Ovary (tissue), 9 donors: ENCODE data around the gene RASA3. TPM values are rescaled to one million over a fixed set of nuclear protein-coding genes. Genes with fewer than 3 reads are reported as not detected.
A peak's percentile ranks its signal among the peaks of the same experiment; 100 is the strongest.

Source experiments
- DNase-seq, 5 donors: peaks; one replicate each; pipeline ENCODE4 v3.0.0-alpha.2; 2019 to 2020
- H3K27ac ChIP-seq, 2 donors: fragments of 200-600 bp; one replicate each; pipeline versions ENCODE4 v1.5.1 to v1.8.0; 2019 to 2022
- H3K27me3 ChIP-seq: fragments of 200-600 bp; one replicate; pipeline ENCODE4 v1.8.0; 2022
- H3K36me3 ChIP-seq: fragments of 200-600 bp; sonication (generic); one replicate; pipeline ENCODE4 v1.5.1; 2019
- H3K4me1 ChIP-seq: one replicate; pipeline ENCODE4 v1.8.1; 2013; ENCODE audit warnings: mild to moderate bottlenecking, moderate library complexity; ENCODE audit not compliant: insufficient read depth
- H3K4me3 ChIP-seq: fragments of 200-600 bp; sonication (generic); one replicate; pipeline ENCODE4 v1.5.1; 2017
- H3K9me3 ChIP-seq, 2 donors: fragments of 200-600 bp in 1 of 2; sonication (generic) in 1 of 2; one replicate each; pipeline versions ENCODE4 v1.5.1 to v1.8.1; 2013 to 2019; ENCODE audit warnings: mild to moderate bottlenecking in 1 of 2, moderate library complexity in 1 of 2
- CTCF ChIP-seq, 3 donors: fragments of 450-650 bp in 2 of 3; fragments of 200-600 bp in 1 of 3; IDR thresholded peaks; one replicate each; pipeline versions ENCODE4 v1.5.1 to v1.8.0; 2016 to 2022; ENCODE audit warnings: antibody characterized with exemption in 3 of 3, mild to moderate bottlenecking in 1 of 3
- EP300 ChIP-seq: sonication (generic); formaldehyde crosslinking; IDR thresholded peaks from one replicate; pipeline ENCODE4 v1.6.1; 2017; ENCODE audit warnings: antibody characterized with exemption
- POLR2A ChIP-seq: fragments of 450-650 bp; IDR thresholded peaks from one replicate; pipeline ENCODE4 v1.6.1; 2017; ENCODE audit warnings: antibody characterized with exemption, mild to moderate bottlenecking, moderate library complexity
- WGBS, 3 donors: extraction: QIAGEN DNeasy Blood & Tissue Kit in 1 of 3; methylation state at CpG; one replicate each; pipeline versions ENCODE4 v1.1.5 to v1.1.7; 2013 to 2017; 5-methylcytosine and 5-hydroxymethylcytosine counted together
- intact Hi-C, 4 donors: fragments of 100-400 bp; cut with DNase I; formaldehyde crosslinking; loops; one replicate each; pipeline versions ENCODE4 v1.11.0 to v1.15.1; 2022 to 2023
- polyA plus RNA-seq, 2 donors: library from polyadenylated mRNA; stranded (reverse); fragments of 200-250 nt in 1 of 2; fragments of 350-450 nt in 1 of 2; fragmentation: Illumina TruSeq in 1 of 2; extraction: RNeasy Lipid Tissue Mini Kit (QIAGEN cat#74804) in 1 of 2; gene quantifications; one replicate each; pipeline ENCODE4 v1.2.3, GENCODE V29; 2013 to 2014
- total RNA-seq, 7 donors: library from RNA; depleted of rRNA in 2 of 7; stranded (reverse); fragments of >200 nt in 2 of 7; fragmentation: NEBNext Ultra II Directional in 3 of 7; extraction: Animal tissue kit (Norgen Biotek cat#: 25700) in 3 of 7; gene quantifications; one replicate each; pipeline versions ENCODE4 v1.1.0 to v1.2.4, GENCODE V29; 2016 to 2023
- donor health status: DM: no; HTN: no; CAD: no; lungs with moderate emphysema.
- donor health status: DM: no; HTN: no; CAD: no.
- donor health status: Bipolar disorder and iron deficiency.
- donor health status: DM: yes; HTN: yes; CAD: no.
- donor health status: DM: no; HTN: no; CAD: no.
- donor health status: DM: yes; HTN: yes; CAD: no.

Gene RASA3
- total and polyA plus RNA-seq, 9 donors, result 5.4 to 16.9 (median 9.4) TPM

- Histone ChIP-seq H3K36me3 (no peaks in the 10 kb centered on the region), H3K9me3 (no peaks in the 10 kb centered on the region), H3K27me3 (no peaks in the 10 kb centered on the region), H3K4me1 (no peaks in the 10 kb centered on the region), H3K27ac (no peak overlapping the region), H3K4me3 (no peak overlapping the region)
- intact Hi-C loops, result no loop called here
- 68 to 83% (median 82%) methylated on average over 6 of the region's 6 CpGs for WGBS, 3 donors
- TF ChIP-seq POLR2A, result no peak
- TF ChIP-seq CTCF (IDR thresholded peaks at IDR 0.05), result no peak
- TF ChIP-seq EP300, result no peak
- DNase-seq, result no peak
Observed at GRCh38 chr13:113960276-113960948, 172.0 kb downstream of the RASA3 start.

GRCh38 chr13:113959198-113959597, 173.2 kb downstream of the RASA3 start:
- TF ChIP-seq POLR2A (no peak), EP300 (no peak), CTCF (IDR thresholded peaks at IDR 0.05) (no peak)

GRCh38 chr13:113958373-113958772, 174.1 kb downstream of the RASA3 start:
- intact Hi-C loops, result no loop called here
- DNase-seq, result no peak

More at GRCh38 chr13:113959198-113959597, 173.2 kb downstream of the RASA3 start:
- no peaks in the 10 kb centered on the region for H3K9me3 ChIP-seq
- DNase-seq, result no peak
- H3K27ac ChIP-seq, result no peak overlapping the region
- no peaks in the 10 kb centered on the region for H3K4me1 ChIP-seq
- H3K27me3 ChIP-seq, result no peaks in the 10 kb centered on the region
- no peak overlapping the region for H3K4me3 ChIP-seq
- WGBS, 3 donors, result 71 to 83% (median 74%) methylated on average over 1 of the region's 1 CpG
- intact Hi-C loops, result no loop called here
- H3K36me3 ChIP-seq, result no peaks in the 10 kb centered on the region

GRCh38 chr13:113956571-113956970, 175.9 kb downstream of the RASA3 start:
- WGBS, 3 donors, result 88 to 92% (median 90%) methylated on average over 13 to 14 of the region's 14 CpGs
- TF ChIP-seq POLR2A (no peak), EP300 (no peak), CTCF (IDR thresholded peaks at IDR 0.05) (no peak)
- no peaks in the 10 kb centered on the region for H3K27me3 ChIP-seq
- H3K4me3 ChIP-seq, result no peak overlapping the region
- no peaks in the 10 kb centered on the region for H3K4me1 ChIP-seq
- intact Hi-C loops, result no loop called here
- DNase-seq, result peak in 1 of 5 donors; percentile 11
- H3K9me3 ChIP-seq, result no peaks in the 10 kb centered on the region
- no peak overlapping the region for H3K27ac ChIP-seq
- H3K36me3 ChIP-seq, result no peaks in the 10 kb centered on the region

More at GRCh38 chr13:113958373-113958772, 174.1 kb downstream of the RASA3 start:
- no peaks in the 10 kb centered on the region for H3K9me3 ChIP-seq
- H3K4me3 ChIP-seq, result no peak overlapping the region
- 91 to 93% (median 92%) methylated on average over 22 of the region's 22 CpGs for whole genome bisulfite sequencing, 3 donors
- TF ChIP-seq POLR2A (no peak), CTCF (IDR thresholded peaks at IDR 0.05) (no peak), EP300 (no peak)
- H3K27ac ChIP-seq, result no peak overlapping the region
- no peaks in the 10 kb centered on the region for H3K4me1 ChIP-seq
- H3K36me3 ChIP-seq, result no peaks in the 10 kb centered on the region
- H3K27me3 ChIP-seq, result no peaks in the 10 kb centered on the region
